AG04449 (cell line): ENCODE results near the gene ROM1.

Source experiments
- CTCF ChIA-PET: fragments of 350-600 bp; formaldehyde crosslinking; extraction: SDS; loops from one replicate; lab custom pipeline; 2021; ENCODE audit warnings: antibody characterized with exemption; lab: Yijun Ruan, JAX
- POLR2A ChIA-PET: fragments of 400-600, 350-600 bp; formaldehyde crosslinking; extraction: SDS; loops from one replicate; lab custom pipeline; 2020; ENCODE audit warnings: antibody characterized with exemption, inconsistent platforms; lab: Yijun Ruan, JAX
- DNase-seq: peaks from one replicate; pipeline ENCODE4 v3.0.0-alpha.2; 2010; ENCODE audit warnings: low read depth, low spot score
- H3K4me3 ChIP-seq: 2 replicates; pipeline ENCODE4 v1.5.1; 2011; ENCODE audit warnings: low read depth, mild to moderate bottlenecking, control low read depth, low read length
- CTCF ChIP-seq: IDR thresholded peaks from one replicate; pipeline ENCODE4 v1.5.1; 2011; ENCODE audit warnings: mild to moderate bottlenecking, moderate library complexity, low read length, control low read depth, inconsistent platforms; ENCODE audit not compliant: insufficient read depth; ENCODE audit errors: missing control alignments

The ROM1 gene

DNA sequence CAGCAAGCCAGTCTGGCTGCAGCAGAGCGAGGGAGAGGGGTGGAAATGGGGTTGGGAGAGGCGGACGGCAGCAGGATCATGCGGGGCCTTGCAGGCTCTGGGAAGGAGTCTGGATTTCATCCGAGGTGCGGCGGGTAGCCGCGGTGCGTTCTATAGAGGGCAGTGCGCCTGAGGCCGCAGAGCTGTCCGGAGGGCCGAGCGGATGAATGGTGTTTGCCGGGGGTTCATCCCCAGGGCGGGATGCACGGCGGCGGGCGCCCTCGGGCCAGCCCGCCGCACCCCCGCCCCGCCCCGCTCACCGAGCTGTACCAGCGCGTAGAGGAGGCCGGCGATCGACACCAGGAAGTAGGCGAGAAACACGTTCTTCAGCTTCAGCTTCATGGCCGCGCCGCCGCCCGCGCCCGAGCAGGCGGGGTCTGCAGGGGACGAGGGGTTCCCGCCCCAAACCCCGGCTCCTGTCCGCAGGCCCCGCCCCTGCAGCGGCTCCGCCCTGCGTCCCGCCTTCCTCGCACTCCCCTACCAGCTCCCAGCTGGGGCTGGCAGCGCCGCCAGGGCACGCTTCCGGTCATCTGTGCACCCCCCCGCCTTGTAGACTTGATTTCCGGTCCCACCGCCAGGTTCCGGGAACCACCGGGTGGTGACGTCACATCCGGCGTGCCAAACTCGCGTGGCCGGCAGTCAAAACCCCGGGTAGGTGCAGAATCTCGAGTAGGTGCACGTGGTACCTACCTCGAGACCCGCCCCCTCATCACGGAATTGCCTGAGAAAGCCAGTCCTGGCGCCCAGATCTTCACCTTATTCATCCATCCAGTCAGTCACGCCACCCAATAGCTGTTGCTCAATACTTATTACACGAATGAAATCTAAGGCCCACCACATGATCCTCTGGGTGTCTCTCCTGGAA, 8.8 kb downstream of the ROM1 start, which contains the start of gene B3GAT3:
B3GAT3 (minus strand) TSS at position 420 of the 904 bp plus-strand sequence; CDS start at position 381, 39 bp downstream.
- ChIA-PET POLR2A (interaction anchor here (1.0 to 2.5 kb wide), 15 partner anchors 8 to 86 kb away, joined by 3 to 16 read pairs (median 6); partner anchors contain the start of genes AHNAK, BSCL2, C11orf98 and CSKMT), CTCF (interaction anchor here (0.9 to 6.2 kb wide), 14 partner anchors 8 to 227 kb away, joined by 3 to 49 read pairs (median 5); partner anchors contain the start of genes EML3, ROM1 and TUT1)
- peak; percentile 24 for TF ChIP-seq CTCF
- peak; percentile 82 for DNase-seq
- H3K4me3 ChIP-seq = peak within 1 kb of the TSS; percentile 83

GRCh38 chr11:62622476-62623089, 9.5 kb downstream of the ROM1 start:
- CTCF ChIA-PET = interaction anchor here (1.0 to 6.2 kb wide), 6 partner anchors 9 to 31 kb away, joined by 3 to 49 read pairs (median 5); partner anchors contain the start of genes EML3, ROM1 and TUT1
- no peak for DNase-seq
- POLR2A ChIA-PET = interaction anchor here (0.7 to 2.5 kb wide), 12 partner anchors 10 to 85 kb away, joined by 3 to 16 read pairs (median 6); partner anchors contain the start of genes AHNAK, BSCL2, C11orf98 and CSKMT
- H3K4me3 ChIP-seq = peak overlapping the region; percentile 39; the same call in 1 of the 2 replicates
- TF ChIP-seq CTCF = no peak

DNA sequence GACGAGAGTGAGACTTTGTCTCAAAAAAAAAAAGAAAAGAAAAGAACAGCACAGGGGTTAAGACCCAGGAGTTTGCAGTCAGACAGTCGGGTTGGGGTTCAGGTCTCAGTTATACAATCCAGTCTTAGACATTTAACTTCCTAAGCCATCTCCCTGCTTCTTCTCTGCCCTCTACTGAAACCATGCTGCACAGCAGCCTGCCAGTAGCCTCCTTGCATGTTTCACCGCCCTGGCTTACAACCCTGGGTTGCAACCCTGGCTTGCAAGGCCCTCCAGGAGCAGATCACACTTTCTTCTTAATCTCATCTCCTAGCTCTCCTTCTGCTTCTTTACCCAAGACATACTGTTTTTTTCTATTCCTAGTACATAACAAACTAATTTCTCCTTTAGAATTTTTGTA, 14.7 kb downstream of the ROM1 start:
- POLR2A ChIA-PET = interaction anchor here (1.0 kb wide), 1 partner anchor 36 kb away, joined by 3 read pairs; the partner anchor contains the start of gene TUT1

GRCh38 chr11:62632492-62632891, 19.4 kb downstream of the ROM1 start:
- H3K4me3 ChIP-seq = no peak overlapping the region
- CTCF ChIA-PET = interaction anchor here (0.9 to 1.2 kb wide), 2 partner anchors 9 to 10 kb away, joined by 3 to 5 read pairs; no protein-coding TSS in a partner anchor
- no peak for TF ChIP-seq CTCF
- DNase-seq = no peak
- POLR2A ChIA-PET = interaction anchor here (0.5 to 0.7 kb wide), 2 partner anchors 20 kb away, joined by 3 read pairs; partner anchors contain the start of gene INTS5

More for the DNA sequence above, 14.7 kb downstream of the ROM1 start:
- no peak overlapping the region for H3K4me3 ChIP-seq
- no peak for DNase-seq
- no peak for TF ChIP-seq CTCF
- CTCF ChIA-PET = interaction anchor here (1.0 to 1.5 kb wide), 2 partner anchors 17 to 34 kb away, joined by 3 to 4 read pairs; no protein-coding TSS in a partner anchor

DNA sequence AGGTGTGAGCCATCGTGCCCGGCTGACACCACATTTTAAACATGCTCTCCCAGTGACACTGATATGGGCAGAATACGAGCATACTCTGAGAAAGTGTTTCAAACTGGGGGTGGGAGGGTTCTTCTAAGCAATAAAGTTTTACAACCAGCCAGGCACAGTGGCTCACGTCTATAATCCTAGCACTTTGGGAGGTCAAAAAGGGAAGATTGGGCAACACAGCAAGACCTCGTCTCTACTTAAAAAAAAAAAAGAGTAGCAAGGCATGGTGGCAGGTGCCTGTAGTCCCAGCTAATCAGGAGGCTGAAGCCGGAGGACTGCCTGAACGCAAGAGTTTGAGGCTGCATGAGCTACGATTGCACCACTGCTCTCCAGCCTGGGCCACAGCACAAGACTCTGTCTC, 31.2 kb downstream of the ROM1 start:
- H3K4me3 ChIP-seq = no peak overlapping the region
- POLR2A ChIA-PET = interaction anchor here (1.5 to 3.5 kb wide), 3 partner anchors 9 to 23 kb away, joined by 6 to 46 read pairs (median 6); partner anchors contain the start of genes B3GAT3, C11orf98, CSKMT and INTS5
- no peak for TF ChIP-seq CTCF
- CTCF ChIA-PET = interaction anchor here (1.4 to 2.7 kb wide), 2 partner anchors 9 to 16 kb away, joined by 4 to 11 read pairs; no protein-coding TSS in a partner anchor
- no peak for DNase-seq
